KMS-11 (cell line): Measurements from ENCODE around the gene GAB2.
"Not testable (repeated sequence)": the region's sequence is repeated elsewhere in the genome, so short reads cannot be mapped to it uniquely, and the experiment has no call there.

ENCODE experiments used
- H2AFZ ChIP-seq: fragments of 200-600 bp; sonication (generic); 2 replicates; pipeline ENCODE4 v1.6.1; 2016; ENCODE audit warnings: antibody characterized with exemption, mixed run types, low read depth
- H3K27ac ChIP-seq: fragments of 200-600 bp; sonication (generic); 2 replicates; pipeline ENCODE4 v1.6.1; 2016; ENCODE audit warnings: mild to moderate bottlenecking, mixed run types
- H3K27me3 ChIP-seq: fragments of 200-600 bp; sonication (generic); 2 replicates; pipeline ENCODE4 v1.6.1; 2017; ENCODE audit warnings: mild to moderate bottlenecking, low read depth, mixed run types, moderate library complexity; ENCODE audit not compliant: insufficient read depth
- H3K36me3 ChIP-seq: fragments of 200-600 bp; sonication (generic); 2 replicates; pipeline ENCODE4 v1.6.1; 2017; ENCODE audit warnings: mild to moderate bottlenecking, mixed run types; ENCODE audit not compliant: insufficient read depth
- H3K4me1 ChIP-seq: fragments of 200-600 bp; sonication (generic); 2 replicates; pipeline ENCODE4 v1.6.1; 2016; ENCODE audit warnings: mild to moderate bottlenecking, low read depth, mixed run types; ENCODE audit not compliant: poor library complexity, severe bottlenecking
- H3K4me2 ChIP-seq: fragments of 200-600 bp; sonication (generic); 2 replicates; pipeline ENCODE4 v1.7.0; 2016; ENCODE audit warnings: mild to moderate bottlenecking, mixed run types
- H3K4me3 ChIP-seq: fragments of 200-600 bp; sonication (generic); IDR thresholded peaks from 2 replicates; pipeline ENCODE4 v1.6.1; 2017; ENCODE audit warnings: low read depth, low read length, mixed read lengths; ENCODE audit not compliant: insufficient read depth
- H3K79me2 ChIP-seq: fragments of 200-600 bp; sonication (generic); 2 replicates; pipeline ENCODE4 v1.6.1; 2016; ENCODE audit warnings: low read depth, mixed run types; ENCODE audit not compliant: insufficient read depth
- H3K9ac ChIP-seq: fragments of 200-600 bp; sonication (generic); 2 replicates; pipeline ENCODE4 v1.6.1; 2016; ENCODE audit warnings: mild to moderate bottlenecking, mixed run types
- H4K20me1 ChIP-seq: fragments of 200-600 bp; sonication (generic); 2 replicates; pipeline ENCODE4 v1.6.1; 2016; ENCODE audit warnings: mild to moderate bottlenecking, mixed run types; ENCODE audit not compliant: insufficient read depth
- CTCF ChIP-seq: fragments of 200-600 bp; sonication (generic); conservative IDR thresholded peaks from 2 replicates; pipeline ENCODE4 v1.6.1; 2017; ENCODE audit warnings: low read depth, mild to moderate bottlenecking, antibody characterized with exemption, low read length, moderate library complexity, mixed read lengths

The GAB2 gene

GRCh38 chr11:78277314-78277994 is 140.2 kb downstream of the GAB2 start:
- Histone ChIP-seq H3K4me1 (peaks cover 20% of the 10 kb centered on the region), H3K36me3 (no peaks in the 10 kb centered on the region), H3K9ac (no peak overlapping the region), H3K27ac (peak overlapping the region; percentile 63), H3K79me2 (no peaks in the 10 kb centered on the region), H4K20me1 (no peaks in the 10 kb centered on the region), H3K27me3 (no peaks in the 10 kb centered on the region), H2AFZ (no peak overlapping the region), H3K4me2 (peak overlapping the region; percentile 23; the same call in 1 of the 2 replicates), H3K4me3 (no peak overlapping the region)
- no peak for TF ChIP-seq CTCF

GRCh38 chr11:78276311-78276710 is 141.3 kb downstream of the GAB2 start:
- H3K9ac ChIP-seq = no peak overlapping the region
- no peak overlapping the region for H3K4me3 ChIP-seq
- no peaks in the 10 kb centered on the region for H3K79me2 ChIP-seq
- H3K27ac ChIP-seq = no peak overlapping the region
- H4K20me1 ChIP-seq = no peaks in the 10 kb centered on the region
- no peaks in the 10 kb centered on the region for H3K36me3 ChIP-seq
- H3K4me1 ChIP-seq = peaks cover 13% of the 10 kb centered on the region
- TF ChIP-seq CTCF = no peak
- no peaks in the 10 kb centered on the region for H3K27me3 ChIP-seq
- no peak overlapping the region for H2AFZ ChIP-seq
- H3K4me2 ChIP-seq = no peak overlapping the region

GRCh38 chr11:78274739-78275138 is 142.9 kb downstream of the GAB2 start:
- TF ChIP-seq CTCF = no peak
- H3K4me1 ChIP-seq = peaks cover 13% of the 10 kb centered on the region
- H3K79me2 ChIP-seq = no peaks in the 10 kb centered on the region

GRCh38 chr11:78272625-78273269 is 144.9 kb downstream of the GAB2 start:
- not testable (repeated sequence) for H3K4me3 ChIP-seq, H3K4me2 ChIP-seq, H3K9ac ChIP-seq, H3K27ac ChIP-seq, H3K36me3 ChIP-seq, H4K20me1 ChIP-seq, H2AFZ ChIP-seq, H3K27me3 ChIP-seq, H3K79me2 ChIP-seq
- peaks cover 10% of the 10 kb centered on the region for H3K4me1 ChIP-seq

More at GRCh38 chr11:78274739-78275138, 142.9 kb downstream of the GAB2 start:
- Histone ChIP-seq H3K9ac (no peak overlapping the region), H4K20me1 (no peaks in the 10 kb centered on the region), H3K4me2 (no peak overlapping the region), H3K27ac (no peak overlapping the region), H3K36me3 (no peaks in the 10 kb centered on the region), H2AFZ (no peak overlapping the region), H3K27me3 (no peaks in the 10 kb centered on the region), H3K4me3 (no peak overlapping the region)

- not testable (repeated sequence) for H3K9ac ChIP-seq, H2AFZ ChIP-seq, H3K27ac ChIP-seq, H3K4me3 ChIP-seq, H3K4me1 ChIP-seq, H3K27me3 ChIP-seq, H3K79me2 ChIP-seq, H3K36me3 ChIP-seq, H4K20me1 ChIP-seq, H3K4me2 ChIP-seq
These were observed 145.8 kb downstream of the GAB2 start for GRCh38 chr11:78271801-78272200.
